Measurements from ENCODE around the gene AMH.

The AMH gene

GRCh38 chr19:2239771-2240770, 9.1 kb upstream of the AMH start:
- Histone ChIP-seq H3K36me3 (ENCODE audit: control insufficient read depth in 2 of 2, insufficient read depth in 1 of 2, low read length in 2 of 2) (peaks cover 9 to 57% of the 10 kb centered on the region in 2 experiments), H3K4me1 (ENCODE audit: control insufficient read depth, insufficient read depth, low read length) (peaks cover 4% of the 10 kb centered on the region; the same call in 1 of the 2 replicates), H3K9me3 (ENCODE audit: control insufficient read depth, insufficient read depth, low read depth, low read length) (no peaks in the 10 kb centered on the region), H3K4me3 (ENCODE audit: low read depth, low read length) (peak overlapping the region; percentile 24), H3K27ac (ENCODE audit: extremely low read depth, low read depth, low read length) (peak overlapping the region; percentile 22; the same call in 1 of the 2 replicates)
- CTCF ChIA-PET = interaction anchor here (0.9 to 4.5 kb wide), 3 partner anchors 21 to 32 kb away, joined by 3 to 29 read pairs (median 3); no protein-coding TSS in a partner anchor
- POLR2A ChIA-PET = interaction anchor here (0.9 to 2.5 kb wide), 4 partner anchors 9 to 22 kb away, joined by 3 to 14 read pairs (median 5); partner anchors contain the start of gene AMH
- TF ChIP-seq ZNF394 (tag by site-specific recombination; IDR thresholded peaks at IDR 0.05; ENCODE audit: borderline replicate concordance) (no peak), ZNF626 (tag by site-specific recombination; IDR thresholded peaks at IDR 0.05) (no peak), EGR2 (tag by site-specific recombination; IDR thresholded peaks at IDR 0.05; ENCODE audit: low read depth) (peak; percentile 88), PATZ1 (tag by site-specific recombination; IDR thresholded peaks at IDR 0.05) (peak; percentile 48; the same call in 1 of the 2 replicates), HIC1 (tag by site-specific recombination; IDR thresholded peaks at IDR 0.05) (no peak), ZNF843 (tag by site-specific recombination; IDR thresholded peaks at IDR 0.05) (no peak), ZNF280D (tag by site-specific recombination; IDR thresholded peaks at IDR 0.05) (no peak), ZBTB6 (tag by site-specific recombination; IDR thresholded peaks at IDR 0.05) (no peak), ZNF600 (tag by site-specific recombination; IDR thresholded peaks at IDR 0.05) (peak; percentile 82), OSR2 (tag by site-specific recombination; IDR thresholded peaks at IDR 0.05) (no peak), ZNF629 (tag by site-specific recombination; IDR thresholded peaks at IDR 0.05) (no peak), ZNF148 (tag by site-specific recombination; IDR thresholded peaks at IDR 0.05; ENCODE audit: borderline replicate concordance) (no peak), ZNF416 (tag by site-specific recombination; IDR thresholded peaks at IDR 0.05) (no peak), SCRT2 (tag by site-specific recombination; IDR thresholded peaks at IDR 0.05) (peak; percentile 96), KLF16 (tag by site-specific recombination; IDR thresholded peaks at IDR 0.05) (no peak), ZFHX2 (tag by site-specific recombination; conservative IDR thresholded peaks at IDR 0.05) (peak; percentile 91), ZSCAN23 (tag by site-specific recombination; IDR thresholded peaks at IDR 0.05) (no peak), YY1 (tag by site-specific recombination; IDR thresholded peaks at IDR 0.05) (no peak), ZNF488 (tag by site-specific recombination; IDR thresholded peaks at IDR 0.05) (no peak), GLI2 (tag by site-specific recombination; IDR thresholded peaks at IDR 0.05; ENCODE audit: borderline replicate concordance, low read depth) (no peak), ZNF560 (tag by site-specific recombination; IDR thresholded peaks at IDR 0.05; ENCODE audit: borderline replicate concordance) (no peak), ZNF677 (tag by site-specific recombination; IDR thresholded peaks at IDR 0.05) (no peak), SCRT1 (tag by site-specific recombination; IDR thresholded peaks at IDR 0.05; ENCODE audit: borderline replicate concordance) (peak; percentile 94), KLF1 (tag by site-specific recombination; IDR thresholded peaks at IDR 0.05) (no peak)

Measured in HEK293 (cell line).